Adipocyte (in vitro differentiated cells): ENCODE data around the gene PTPRN2.
"Not testable (repeated sequence)": the region's sequence is repeated elsewhere in the genome, so short reads cannot be mapped to it uniquely, and the experiment has no call there.

ENCODE experiments used
- DNase-seq: peaks from one replicate; pipeline ENCODE4 v3.0.0-alpha.2; 2015; ENCODE audit warnings: low read depth
- H3K27me3 ChIP-seq: replicated peaks from 2 replicates; pipeline ENCODE4 v1.7.0; 2013; ENCODE audit warnings: mild to moderate bottlenecking, low read length, moderate library complexity; ENCODE audit not compliant: control insufficient read depth, insufficient read depth
- H3K36me3 ChIP-seq: 2 replicates; pipeline ENCODE4 v1.7.0; 2013; ENCODE audit warnings: low read length, mild to moderate bottlenecking, moderate library complexity; ENCODE audit not compliant: control insufficient read depth, insufficient read depth, severe bottlenecking
- H3K4me1 ChIP-seq: 2 replicates; pipeline ENCODE4 v1.7.0; 2013; ENCODE audit warnings: mild to moderate bottlenecking, low read length, moderate library complexity; ENCODE audit not compliant: control insufficient read depth, insufficient read depth
- H3K4me3 ChIP-seq: 2 replicates; pipeline ENCODE4 v1.7.0; 2013; ENCODE audit warnings: mild to moderate bottlenecking, low read length, moderate library complexity
- H3K9ac ChIP-seq: 2 replicates; pipeline ENCODE4 v1.7.0; 2013; ENCODE audit warnings: mild to moderate bottlenecking, low read length, moderate library complexity
- H3K9me3 ChIP-seq: 2 replicates; pipeline ENCODE4 v1.7.0; 2013; ENCODE audit warnings: mild to moderate bottlenecking, low read length, moderate library complexity; ENCODE audit not compliant: control insufficient read depth

The PTPRN2 gene

DNA sequence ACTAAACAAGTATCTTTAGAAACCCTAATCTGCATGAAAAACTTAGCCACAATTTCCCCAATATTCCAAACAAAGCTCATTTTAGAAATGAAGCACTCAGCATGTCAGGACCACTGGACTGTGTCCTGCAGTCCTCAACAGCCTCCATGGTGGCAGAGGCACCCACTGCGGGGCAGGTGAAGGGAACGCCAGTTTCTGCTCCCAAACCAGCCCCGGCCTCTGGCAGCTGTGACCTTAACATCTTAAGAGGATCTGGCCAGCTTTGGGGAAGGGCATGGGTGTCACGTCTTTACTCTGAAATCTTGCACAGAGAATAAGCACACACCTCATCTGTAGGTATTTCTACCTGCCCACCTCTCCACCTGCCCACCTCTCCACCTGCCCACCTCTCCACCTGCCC lies 988.1 kb downstream of the PTPRN2 start:
- no peaks in the 10 kb centered on the region for H3K9me3 ChIP-seq
- DNase-seq, result no peak
- H3K4me3 ChIP-seq, result no peak overlapping the region
- H3K36me3 ChIP-seq, result no peaks in the 10 kb centered on the region
- peaks cover under 1% of the 10 kb centered on the region for H3K27me3 ChIP-seq
- H3K9ac ChIP-seq, result no peak overlapping the region
- H3K4me1 ChIP-seq, result no peaks in the 10 kb centered on the region

- Histone ChIP-seq H3K27me3 (no peaks in the 10 kb centered on the region), H3K9ac (no peak overlapping the region), H3K9me3 (no peaks in the 10 kb centered on the region), H3K36me3 (no peaks in the 10 kb centered on the region), H3K4me1 (no peaks in the 10 kb centered on the region), H3K4me3 (no peak overlapping the region)
- no peak for DNase-seq
Measured at GRCh38 chr7:157597562-157597961, 990.1 kb downstream of the PTPRN2 start.

DNA sequence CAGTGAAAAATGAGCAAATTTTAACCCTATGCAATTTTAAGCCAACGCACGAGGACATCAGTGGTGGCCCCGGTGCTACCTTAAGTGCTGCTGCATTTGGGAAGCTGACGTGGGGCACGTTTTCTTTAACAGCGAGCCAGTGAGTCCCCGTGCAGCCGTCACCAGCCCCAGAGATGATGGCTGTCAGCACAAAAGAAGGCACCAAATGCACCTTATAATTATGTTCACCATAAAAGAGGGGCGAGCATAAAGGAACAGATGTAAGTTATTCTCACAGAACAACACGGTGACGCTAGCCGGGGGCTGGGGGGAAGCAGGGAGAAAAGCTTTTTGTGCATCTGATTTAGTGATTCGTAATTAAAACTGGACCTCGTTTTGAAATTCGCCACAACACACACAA lies 990.7 kb downstream of the PTPRN2 start:
- H3K9ac ChIP-seq, result no peak overlapping the region
- H3K27me3 ChIP-seq, result no peaks in the 10 kb centered on the region
- no peak overlapping the region for H3K4me3 ChIP-seq
- no peaks in the 10 kb centered on the region for H3K36me3 ChIP-seq
- no peaks in the 10 kb centered on the region for H3K4me1 ChIP-seq
- DNase-seq, result no peak
- no peaks in the 10 kb centered on the region for H3K9me3 ChIP-seq

DNA sequence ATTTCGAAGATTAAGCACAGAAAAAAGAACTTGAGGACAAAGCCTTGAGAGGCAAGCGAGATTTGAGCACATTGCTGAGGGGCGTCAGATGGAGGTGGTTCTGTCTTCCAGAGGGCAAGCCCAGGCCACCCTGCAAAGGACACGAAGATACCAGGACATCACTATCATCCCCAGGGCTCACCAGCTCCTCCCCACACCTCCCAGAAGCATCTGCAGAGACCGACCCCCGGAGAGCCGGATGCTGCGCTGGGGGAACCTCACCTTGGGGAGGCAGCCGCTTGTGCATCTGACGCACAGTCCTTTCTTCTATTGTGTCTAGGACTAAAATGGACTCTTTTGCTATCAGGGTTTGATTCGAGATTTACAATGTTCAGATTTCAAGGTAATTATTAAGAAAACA lies 991.2 kb downstream of the PTPRN2 start:
- Histone ChIP-seq H3K4me1 (no peaks in the 10 kb centered on the region), H3K9ac (no peak overlapping the region), H3K36me3 (no peaks in the 10 kb centered on the region), H3K9me3 (no peaks in the 10 kb centered on the region), H3K27me3 (no peaks in the 10 kb centered on the region), H3K4me3 (no peak overlapping the region)
- DNase-seq, result no peak

GRCh38 chr7:157596026-157596425 lies 991.6 kb downstream of the PTPRN2 start:
- Histone ChIP-seq H3K9ac (no peak overlapping the region), H3K36me3 (no peaks in the 10 kb centered on the region), H3K4me1 (no peaks in the 10 kb centered on the region), H3K4me3 (no peak overlapping the region), H3K27me3 (no peaks in the 10 kb centered on the region), H3K9me3 (no peaks in the 10 kb centered on the region)
- no peak for DNase-seq

GRCh38 chr7:157595086-157595855 lies 992.4 kb downstream of the PTPRN2 start:
- Histone ChIP-seq H3K4me1 (no peaks in the 10 kb centered on the region), H3K9ac (no peak overlapping the region), H3K9me3 (no peaks in the 10 kb centered on the region), H3K4me3 (no peak overlapping the region), H3K36me3 (no peaks in the 10 kb centered on the region), H3K27me3 (no peaks in the 10 kb centered on the region)
- no peak for DNase-seq

DNA sequence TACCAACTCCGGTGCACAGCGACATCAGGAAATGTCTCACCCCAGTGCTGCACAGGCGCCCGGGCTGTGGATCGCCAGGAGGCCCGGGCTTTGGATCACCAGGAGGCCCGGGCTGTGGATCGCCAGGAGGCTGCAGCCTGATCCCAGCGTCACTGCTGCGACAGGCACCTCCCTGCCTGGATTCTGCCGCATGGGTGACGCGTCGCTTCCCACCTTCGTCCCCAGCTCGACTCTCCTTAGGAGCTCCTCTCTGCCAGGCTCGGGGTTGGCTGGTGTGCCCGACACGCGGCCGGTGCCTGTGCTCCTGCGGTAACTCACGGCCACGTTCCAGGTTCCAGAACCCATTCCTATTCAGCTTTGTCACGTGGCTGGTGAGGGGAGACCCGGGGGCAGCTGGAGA lies 993.3 kb downstream of the PTPRN2 start:
- H3K4me1 ChIP-seq, result no peaks in the 10 kb centered on the region
- no peak overlapping the region for H3K4me3 ChIP-seq
- H3K9ac ChIP-seq, result no peak overlapping the region
- H3K27me3 ChIP-seq, result no peaks in the 10 kb centered on the region
- H3K9me3 ChIP-seq, result no peaks in the 10 kb centered on the region
- DNase-seq, result no peak
- H3K36me3 ChIP-seq, result no peaks in the 10 kb centered on the region

GRCh38 chr7:157593541-157593940 lies 994.1 kb downstream of the PTPRN2 start:
- Histone ChIP-seq H3K4me3 (no peak overlapping the region), H3K9me3 (no peaks in the 10 kb centered on the region), H3K9ac (no peak overlapping the region), H3K4me1 (no peaks in the 10 kb centered on the region), H3K36me3 (no peaks in the 10 kb centered on the region), H3K27me3 (no peaks in the 10 kb centered on the region)
- DNase-seq, result no peak

GRCh38 chr7:157592636-157593320 lies 994.8 kb downstream of the PTPRN2 start:
- not testable (repeated sequence) for H3K27me3 ChIP-seq, DNase-seq, H3K9me3 ChIP-seq, H3K4me3 ChIP-seq, H3K9ac ChIP-seq, H3K4me1 ChIP-seq, H3K36me3 ChIP-seq

DNA sequence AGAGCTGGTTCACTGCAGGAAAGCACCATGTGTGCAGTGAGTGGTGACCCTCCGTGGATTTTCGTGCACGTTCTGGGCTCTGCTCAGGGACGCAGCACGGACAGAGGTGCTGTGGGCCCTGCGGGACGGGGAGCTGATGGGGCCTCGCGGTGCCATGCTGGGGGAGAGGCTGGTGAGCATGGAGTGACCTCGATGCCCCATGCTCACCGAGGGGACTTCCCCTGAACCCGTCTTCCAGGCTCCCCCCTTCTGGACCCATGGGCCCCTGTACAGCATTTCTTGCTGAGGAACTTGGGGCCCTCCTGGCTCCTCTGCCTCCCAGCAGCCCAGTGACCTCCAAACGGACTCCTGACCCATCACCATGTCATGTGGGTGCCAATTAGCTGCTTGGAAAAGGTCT lies 997.1 kb downstream of the PTPRN2 start:
- no peak for DNase-seq
- Histone ChIP-seq H3K9ac (no peak overlapping the region), H3K9me3 (no peaks in the 10 kb centered on the region), H3K36me3 (no peaks in the 10 kb centered on the region), H3K4me1 (no peaks in the 10 kb centered on the region), H3K27me3 (no peaks in the 10 kb centered on the region), H3K4me3 (no peak overlapping the region)

GRCh38 chr7:157589680-157590079 lies 997.9 kb downstream of the PTPRN2 start:
- H3K36me3 ChIP-seq, result no peaks in the 10 kb centered on the region
- H3K4me1 ChIP-seq, result no peaks in the 10 kb centered on the region
- H3K9me3 ChIP-seq, result no peaks in the 10 kb centered on the region
- no peak overlapping the region for H3K9ac ChIP-seq
- DNase-seq, result no peak
- no peaks in the 10 kb centered on the region for H3K27me3 ChIP-seq
- H3K4me3 ChIP-seq, result no peak overlapping the region
